Prostate gland (tissue), 2 donors: ENCODE data around the gene PGPEP1. TPM values are rescaled to one million over a fixed set of nuclear protein-coding genes. Genes with fewer than 3 reads are reported as not detected.
"Not testable (repeated sequence)": the region's sequence is repeated elsewhere in the genome, so short reads cannot be mapped to it uniquely, and the experiment has no call there.

Source experiments
- DNase-seq: peaks from one replicate; pipeline ENCODE4 v3.0.0-alpha.2; 2019; ENCODE audit warnings: low spot score
- H3K27ac ChIP-seq, 2 donors: fragments of 200-600 bp; sonication (generic); 2 replicates each; pipeline ENCODE4 v1.5.1; 2017 to 2019
- H3K27me3 ChIP-seq: fragments of 200-600 bp; sonication (generic); replicated peaks from 2 replicates; pipeline ENCODE4 v1.5.1; 2019; ENCODE audit not compliant: insufficient read depth
- H3K36me3 ChIP-seq, 2 donors: fragments of 200-600 bp; sonication (generic); 1 replicate in 1 of 2; 2 replicates in 1 of 2; pipeline versions ENCODE4 v1.5.1 to v1.8.1; 2017 to 2019
- H3K4me1 ChIP-seq: fragments of 200-600 bp; sonication (generic); replicated peaks from 2 replicates; pipeline ENCODE4 v1.5.1; 2019
- H3K4me3 ChIP-seq, 2 donors: fragments of 200-600 bp; sonication (generic); 2 replicates each; pipeline ENCODE4 v1.5.1; 2017 to 2019
- H3K9me3 ChIP-seq: fragments of 200-600 bp; sonication (generic); 2 replicates; pipeline ENCODE4 v1.5.1; 2017
- CTCF ChIP-seq, 4 experiments: fragments of 200-600 bp in 2 of 4; fragments of 450-650 bp in 2 of 4; sonication (generic) in 2 of 4; IDR thresholded peaks; 1 replicate in 3 of 4; 2 replicates in 1 of 4; pipeline ENCODE4 v1.5.1; 2016 to 2019; ENCODE audit warnings: antibody characterized with exemption in 4 of 4, mild to moderate bottlenecking in 2 of 4, moderate library complexity in 2 of 4
- POLR2A ChIP-seq: fragments of 450-650 bp; IDR thresholded peaks from one replicate; pipeline ENCODE4 v1.6.1; 2016; ENCODE audit warnings: antibody characterized with exemption, mild to moderate bottlenecking
- POLR2AphosphoS5 ChIP-seq: sonication (generic); formaldehyde crosslinking; IDR thresholded peaks from one replicate; pipeline ENCODE4 v1.6.1; 2017; ENCODE audit warnings: antibody characterized with exemption
- whole genome bisulfite sequencing: methylation state at CpG from one replicate; pipeline ENCODE4 v1.1.5; 2018; 5-methylcytosine and 5-hydroxymethylcytosine counted together
- intact Hi-C: fragments of 100-400 bp; cut with DNase I; formaldehyde crosslinking; loops from one replicate; pipeline ENCODE4 v1.14.2; 2022
- total RNA-seq, 2 donors: library from RNA; depleted of rRNA; stranded (reverse); fragments of >200 nt; gene quantifications; one replicate each; pipeline ENCODE4 v1.1.0, GENCODE V29; 2016

PGPEP1 gene
- total RNA-seq, 2 donors from 2014 or later = 18.0 to 37.3 TPM

- DNase-seq = peak; percentile 98
- no peaks in the 10 kb centered on the region for H3K9me3 ChIP-seq
- no peaks in the 10 kb centered on the region for H3K36me3 ChIP-seq
- peaks cover 14% of the 10 kb centered on the region for H3K4me1 ChIP-seq
- H3K27me3 ChIP-seq = no peaks in the 10 kb centered on the region
- intact Hi-C loops = loop anchor here (1.0 to 5.0 kb wide), 2 partner anchors 44 to 121 kb away; partner anchors contain the start of gene RAB3A
- WGBS = under 1% methylated on average over 56 of the region's 75 CpGs
- peak within 1 kb of the TSS; percentile 90 for H3K27ac ChIP-seq
- H3K4me3 ChIP-seq = peak within 1 kb of the TSS; percentile 54 to 71
- peak; percentile 85 for TF ChIP-seq POLR2A
- TF ChIP-seq CTCF (IDR thresholded peaks at IDR 0.05) = peak in 2 of 4 experiments; percentile 32 to 39
- TF ChIP-seq POLR2AphosphoS5 = peak; percentile 99
Measured at GRCh38 chr19:18322759-18323460, 17.5 kb upstream of the PGPEP1 start, which contains the start of gene LSM4. Gene LSM4 (minus strand): TSS chr19:18323076. CDS start chr19:18323020, 56 bp downstream.

- intact Hi-C loops = loop anchor here (5.0 kb wide), 1 partner anchor 122 kb away; the partner anchor contains the start of gene RAB3A
- 56% methylated on average over 6 of the region's 6 CpGs for WGBS
- Histone ChIP-seq H3K27ac (peak overlapping the region; percentile 90), H3K4me1 (peaks cover 14% of the 10 kb centered on the region)
- H3K36me3 ChIP-seq, H3K9me3 ChIP-seq, H3K27me3 ChIP-seq, DNase-seq, H3K4me3 ChIP-seq: not testable (repeated sequence)
Measured at GRCh38 chr19:18324373-18324731, 16.0 kb upstream of the PGPEP1 start.

- 97% methylated on average over 5 of the region's 5 CpGs for WGBS
- TF ChIP-seq POLR2AphosphoS5 = no peak
- no peak for TF ChIP-seq POLR2A
- TF ChIP-seq CTCF (IDR thresholded peaks at IDR 0.05) = no peak
- Histone ChIP-seq H3K9me3 (no peaks in the 10 kb centered on the region), H3K27ac (no peak overlapping the region), H3K36me3 (no peaks in the 10 kb centered on the region), H3K27me3 (no peaks in the 10 kb centered on the region), H3K4me1 (peaks cover 11% of the 10 kb centered on the region), H3K4me3 (no peak overlapping the region)
- intact Hi-C loops = no loop called here
- DNase-seq = no peak
Measured at GRCh38 chr19:18326772-18327171, 13.6 kb upstream of the PGPEP1 start.

- Histone ChIP-seq H3K4me1 (peaks cover 1% of the 10 kb centered on the region), H3K9me3 (no peaks in the 10 kb centered on the region), H3K27me3 (no peaks in the 10 kb centered on the region), H3K36me3 (no peaks in the 10 kb centered on the region), H3K4me3 (peak overlapping the region in 1 of 2 donors; percentile 3), H3K27ac (peak overlapping the region; percentile 60 to 63)
- peak; percentile 97 to 100 (median 98) for TF ChIP-seq CTCF (IDR thresholded peaks at IDR 0.05)
- TF ChIP-seq POLR2AphosphoS5 = peak; percentile 100
- TF ChIP-seq POLR2A = peak; percentile 77
- WGBS = 6% methylated on average over 9 of the region's 9 CpGs
- peak; percentile 95 for DNase-seq
- intact Hi-C loops = loop anchor here (1.0 kb wide), 1 partner anchor 49 kb away; no protein-coding TSS in a partner anchor
Measured at GRCh38 chr19:18328340-18329034, 11.9 kb upstream of the PGPEP1 start.

- H3K4me1 ChIP-seq = no peaks in the 10 kb centered on the region
- no peaks in the 10 kb centered on the region for H3K9me3 ChIP-seq
- WGBS = 57% methylated on average over 6 of the region's 6 CpGs
- no peaks in the 10 kb centered on the region for H3K36me3 ChIP-seq
- peak overlapping the region in 1 of 2 donors; percentile 3 for H3K4me3 ChIP-seq
- H3K27me3 ChIP-seq = no peaks in the 10 kb centered on the region
- intact Hi-C loops = no loop called here
- DNase-seq = no peak
- TF ChIP-seq POLR2AphosphoS5 (no peak), CTCF (IDR thresholded peaks at IDR 0.05) (no peak), POLR2A (no peak)
- peak overlapping the region; percentile 60 to 63 for H3K27ac ChIP-seq
Measured at GRCh38 chr19:18329035-18329376, 11.4 kb upstream of the PGPEP1 start.
